ENCODE data around the gene NSD2.

GRCh38 chr4:1945124-1945895, 74.1 kb downstream of the NSD2 start:
- TF ChIP-seq POLR2A (IDR thresholded peaks at IDR 0.05) (no peak), CTCF (IDR thresholded peaks at IDR 0.05) (no peak)

All from testis (tissue), 2 donors.